Kasumi-1 (cell line): ENCODE data around the gene FRMD5.

Experiments
- DNase-seq, 2 experiments: peaks; one replicate each; lab custom pipeline; 2025; lab: John Stamatoyannopoulos, UW

FRMD5 gene

GRCh38 chr15:44160796-44161195 is 34.3 kb downstream of the FRMD5 start:
- no peak for DNase-seq

- no peak for DNase-seq
These were observed 35.6 kb downstream of the FRMD5 start for GRCh38 chr15:44159492-44159891.

GRCh38 chr15:44158111-44158510 is 37.0 kb downstream of the FRMD5 start:
- DNase-seq = no peak

- no peak for DNase-seq
These were observed 37.4 kb downstream of the FRMD5 start for GRCh38 chr15:44157679-44158078.

- DNase-seq = no peak
These were observed 41.7 kb downstream of the FRMD5 start for GRCh38 chr15:44153352-44153751.

- DNase-seq = no peak
These were observed 45.8 kb downstream of the FRMD5 start for GRCh38 chr15:44149224-44149623.

GRCh38 chr15:44148580-44148979 is 46.5 kb downstream of the FRMD5 start:
- DNase-seq = no peak

GRCh38 chr15:44147636-44148035 is 47.4 kb downstream of the FRMD5 start:
- DNase-seq = no peak

- DNase-seq = no peak
These were observed 49.6 kb downstream of the FRMD5 start for GRCh38 chr15:44145495-44145894.

GRCh38 chr15:44144992-44145391 is 50.1 kb downstream of the FRMD5 start:
- DNase-seq = no peak

- no peak for DNase-seq
These were observed 50.9 kb downstream of the FRMD5 start for GRCh38 chr15:44144184-44144583.

- DNase-seq = no peak
These were observed 57.3 kb downstream of the FRMD5 start for GRCh38 chr15:44137750-44138149.

- no peak for DNase-seq
These were observed 58.0 kb downstream of the FRMD5 start for GRCh38 chr15:44136991-44137477.

- no peak for DNase-seq
These were observed 63.0 kb downstream of the FRMD5 start for GRCh38 chr15:44132057-44132456.

- DNase-seq = no peak
These were observed 64.3 kb downstream of the FRMD5 start for GRCh38 chr15:44130778-44131177.

GRCh38 chr15:44129911-44130310 is 65.2 kb downstream of the FRMD5 start:
- no peak for DNase-seq

GRCh38 chr15:44128443-44128842 is 66.6 kb downstream of the FRMD5 start:
- no peak for DNase-seq

- DNase-seq = no peak
These were observed 69.2 kb downstream of the FRMD5 start for GRCh38 chr15:44125879-44126278.

- no peak for DNase-seq
These were observed 92.3 kb downstream of the FRMD5 start for GRCh38 chr15:44102675-44103254.

GRCh38 chr15:44101944-44102343 is 93.1 kb downstream of the FRMD5 start:
- DNase-seq = no peak

GRCh38 chr15:44101286-44101685 is 93.8 kb downstream of the FRMD5 start:
- DNase-seq = no peak

GRCh38 chr15:44099671-44100070 is 95.4 kb downstream of the FRMD5 start:
- DNase-seq = no peak

- no peak for DNase-seq
These were observed 97.5 kb downstream of the FRMD5 start for GRCh38 chr15:44097552-44097951.

- DNase-seq = no peak
These were observed 98.5 kb downstream of the FRMD5 start for GRCh38 chr15:44096596-44096995.
